ENCODE data around the gene KDM3A. TPM values are rescaled to one million over a fixed set of nuclear protein-coding genes. Genes with fewer than 3 reads are reported as not detected.
A peak's percentile ranks its signal among the peaks of the same experiment; 100 is the strongest.

KDM3A gene
- total and polyA plus RNA-seq, 5 donors: 21.0 to 54.3 (median 42.3) TPM

- Histone ChIP-seq H3K27me3 (ENCODE audit: control insufficient read depth, insufficient read depth) (no peaks in the 10 kb centered on the region), H3K4me3 (ENCODE audit: low read length) (no peak overlapping the region), H3K9me3 (ENCODE audit: control insufficient read depth, low read length) (peaks cover 3% of the 10 kb centered on the region), H3K27ac (ENCODE audit: low read length) (no peak overlapping the region), H3K4me1 (ENCODE audit: control insufficient read depth, insufficient read depth, low read length) (no peaks in the 10 kb centered on the region)
- 70% methylated on average over 1 of the region's 1 CpG for WGBS
- no peak for ATAC-seq
- DNase-seq: no peak
- intact Hi-C loops (cut with DNase I): no loop called here
These were observed 80.8 kb downstream of the KDM3A start for GRCh38 chr2:86521922-86522321.

- Histone ChIP-seq H3K9me3 (ENCODE audit: control insufficient read depth, low read length) (peaks cover 3% of the 10 kb centered on the region), H3K4me1 (ENCODE audit: control insufficient read depth, insufficient read depth, low read length) (no peaks in the 10 kb centered on the region), H3K27me3 (ENCODE audit: control insufficient read depth, insufficient read depth) (no peaks in the 10 kb centered on the region), H3K27ac (ENCODE audit: low read length) (no peak overlapping the region), H3K4me3 (ENCODE audit: low read length) (no peak overlapping the region)
- ATAC-seq (no peak), DNase-seq (no peak)
- 86% methylated on average over 2 of the region's 2 CpGs for WGBS
- intact Hi-C loops (cut with DNase I): no loop called here
These were observed 81.5 kb downstream of the KDM3A start for GRCh38 chr2:86522711-86523110.

DNA sequence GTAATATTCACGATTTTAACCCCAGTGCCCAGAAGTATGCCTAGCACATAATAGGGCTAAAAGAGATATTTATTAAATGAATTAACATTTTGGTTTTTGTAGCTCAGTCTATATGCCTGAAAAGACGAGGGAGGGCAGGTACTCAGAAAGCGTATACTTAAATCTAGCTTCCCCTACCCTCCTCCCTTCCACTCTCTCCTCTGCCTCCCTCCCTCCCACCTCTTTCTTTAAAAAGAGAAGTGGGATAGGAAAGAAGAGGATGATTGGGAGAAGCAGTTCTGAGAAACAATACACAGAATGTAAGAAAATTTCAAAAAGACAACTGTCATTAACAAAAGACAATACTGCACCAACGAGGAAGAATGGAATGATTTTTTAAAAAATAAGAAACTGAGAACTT is 82.3 kb downstream of the KDM3A start:
- ATAC-seq (no peak), DNase-seq (no peak)
- 94% methylated on average over 4 of the region's 4 CpGs for WGBS
- H3K9me3 ChIP-seq (ENCODE audit: control insufficient read depth, low read length): peaks cover 3% of the 10 kb centered on the region
- H3K4me1 ChIP-seq (ENCODE audit: control insufficient read depth, insufficient read depth, low read length): no peaks in the 10 kb centered on the region
- no peak overlapping the region for H3K27ac ChIP-seq (ENCODE audit: low read length)
- H3K27me3 ChIP-seq (ENCODE audit: control insufficient read depth, insufficient read depth): no peaks in the 10 kb centered on the region
- intact Hi-C loops (cut with DNase I): no loop called here
- no peak overlapping the region for H3K4me3 ChIP-seq (ENCODE audit: low read length)

DNA sequence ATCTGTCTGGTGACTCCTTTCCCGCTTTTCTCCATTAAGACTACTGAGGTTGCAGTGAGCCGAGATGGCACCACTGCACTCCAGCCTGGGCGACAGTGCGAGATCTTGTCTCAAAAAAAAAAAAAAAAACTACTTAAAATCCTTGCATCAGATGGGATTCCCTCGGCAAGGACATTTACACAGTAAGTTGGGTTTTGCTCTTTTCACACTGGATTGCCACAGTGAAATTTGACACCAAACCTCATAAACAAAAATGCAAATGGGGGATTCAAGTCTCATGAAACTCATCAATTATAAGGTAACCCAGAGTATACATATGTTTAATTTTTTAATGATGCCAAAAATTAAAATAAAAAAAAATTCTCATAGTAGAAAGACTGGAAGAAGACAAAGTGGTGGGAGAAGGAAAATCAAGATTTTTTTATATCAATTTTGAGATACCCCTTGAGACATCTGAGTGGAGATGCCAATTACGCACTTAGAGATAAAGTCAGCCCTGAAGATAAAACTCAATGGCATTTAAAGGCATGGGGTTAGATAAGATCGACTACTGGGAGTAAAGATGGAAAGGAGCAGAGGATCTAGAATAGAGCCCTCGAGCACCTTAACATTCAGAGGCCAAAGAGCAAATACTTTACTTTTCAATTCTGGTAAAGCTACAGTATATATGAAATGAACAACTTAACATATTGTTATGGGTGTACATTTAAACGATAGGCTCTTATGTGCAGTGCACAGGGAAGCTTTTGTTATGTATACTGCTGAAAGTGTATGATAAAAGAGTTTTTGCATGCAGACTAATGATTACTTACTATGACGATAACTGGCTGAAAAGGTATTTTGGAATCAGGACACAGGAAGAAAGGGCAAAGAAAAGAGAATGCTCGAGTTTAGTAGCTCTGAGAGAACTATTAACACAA is 84.5 kb downstream of the KDM3A start:
- H3K27ac ChIP-seq (ENCODE audit: low read length): no peak overlapping the region
- intact Hi-C loops (cut with DNase I): no loop called here
- 78% methylated on average over 11 of the region's 11 CpGs for WGBS

DNA sequence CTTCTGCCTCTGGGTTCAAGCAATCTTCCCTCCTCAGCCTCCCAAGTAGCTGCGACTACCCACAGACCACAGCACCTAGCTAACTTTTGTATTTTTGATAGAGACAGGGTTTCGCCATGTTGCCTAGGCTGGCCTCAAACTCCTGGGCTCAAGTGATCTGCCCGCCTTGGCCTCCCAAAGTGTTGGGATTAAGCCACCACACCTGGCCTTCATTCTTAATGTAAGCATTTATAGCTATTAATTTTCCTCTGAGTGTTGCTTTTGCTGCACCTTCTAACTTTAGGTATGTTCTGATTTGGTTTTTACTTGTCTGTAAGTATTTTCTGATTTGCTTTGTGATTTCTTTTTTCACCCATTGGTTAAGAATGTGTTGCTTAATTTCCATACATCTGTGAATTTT is 92.4 kb downstream of the KDM3A start:
- Histone ChIP-seq H3K4me3 (ENCODE audit: low read length) (no peak overlapping the region), H3K9me3 (ENCODE audit: control insufficient read depth, low read length) (no peaks in the 10 kb centered on the region), H3K4me1 (ENCODE audit: control insufficient read depth, insufficient read depth, low read length) (no peaks in the 10 kb centered on the region), H3K27ac (ENCODE audit: low read length) (no peak overlapping the region), H3K27me3 (ENCODE audit: control insufficient read depth, insufficient read depth) (no peaks in the 10 kb centered on the region)
- 99% methylated on average over 3 of the region's 3 CpGs for WGBS
- DNase-seq (no peak), ATAC-seq (no peak)
- intact Hi-C loops (cut with DNase I): no loop called here

More for the DNA sequence above, 84.5 kb downstream of the KDM3A start:
- no peak for ATAC-seq
- no peak for DNase-seq
- Histone ChIP-seq H3K4me3 (ENCODE audit: low read length) (no peak overlapping the region), H3K9me3 (ENCODE audit: control insufficient read depth, low read length) (no peaks in the 10 kb centered on the region), H3K27me3 (ENCODE audit: control insufficient read depth, insufficient read depth) (no peaks in the 10 kb centered on the region), H3K4me1 (ENCODE audit: control insufficient read depth, insufficient read depth, low read length) (no peaks in the 10 kb centered on the region)

GRCh38 chr2:86541334-86541733 is 100.2 kb downstream of the KDM3A start:
- 33% methylated on average over 2 of the region's 2 CpGs for WGBS
- Histone ChIP-seq H3K4me3 (ENCODE audit: low read length) (no peak overlapping the region), H3K4me1 (ENCODE audit: control insufficient read depth, insufficient read depth, low read length) (peaks cover 2% of the 10 kb centered on the region), H3K27ac (ENCODE audit: low read length) (no peak overlapping the region), H3K27me3 (ENCODE audit: control insufficient read depth, insufficient read depth) (no peaks in the 10 kb centered on the region), H3K9me3 (ENCODE audit: control insufficient read depth, low read length) (no peaks in the 10 kb centered on the region)
- no peak for DNase-seq
- peak; percentile 83 to 86 for ATAC-seq
- intact Hi-C loops (cut with DNase I): no loop called here

Other genes with a start within 250 kb of the KDM3A start
- 100 to 1,000 TPM; 188 to 204 (median 201) TPM for gene IMMT, start 245.9 kb upstream of the KDM3A start, total RNA-seq
- gene IMMT, start 245.9 kb upstream of the KDM3A start, polyA plus RNA-seq: 132 TPM
- 10 to 100 TPM; 53.7 to 78.6 (median 63.5) TPM for gene MRPL35, start 241.9 kb upstream of the KDM3A start, total RNA-seq
- gene MRPL35, start 241.9 kb upstream of the KDM3A start, polyA plus RNA-seq: 48.5 TPM
- 10 to 100 TPM; 22.5 to 34.4 (median 26.7) TPM for gene REEP1, start 103.7 kb upstream of the KDM3A start, total RNA-seq
- 16.5 TPM for gene REEP1, start 103.7 kb upstream of the KDM3A start, polyA plus RNA-seq
- gene CHMP3, start 122.1 kb downstream of the KDM3A start, total RNA-seq: 100 to 1,000 TPM; 144 to 164 (median 155) TPM
- 89.7 TPM for gene CHMP3, start 122.1 kb downstream of the KDM3A start, polyA plus RNA-seq
- gene RNF103, start 182.5 kb downstream of the KDM3A start, total RNA-seq: 10 to 100 TPM; 37.1 to 46.2 (median 43.5) TPM
- 39.3 TPM for gene RNF103, start 182.5 kb downstream of the KDM3A start, polyA plus RNA-seq